HL-60 (cell line): ENCODE results near the gene PLEKHG2.

Experiments used
- DNase-seq, 2 experiments: peaks; one replicate each; pipeline ENCODE4 v3.0.0-alpha.2; 2010 to 2020; ENCODE audit warnings: low read depth in 1 of 2, low spot score in 1 of 2
- H3K27ac ChIP-seq: fragments of 250-450 bp; sonication (Bioruptor Pico); replicated peaks from 2 replicates; pipeline ENCODE4 v1.5.1; 2020; ENCODE audit warnings: mild to moderate bottlenecking, moderate library complexity
- H3K27me3 ChIP-seq: fragments of 250-450 bp; sonication (Bioruptor Pico); 2 replicates; pipeline ENCODE4 v1.5.1; 2021; ENCODE audit warnings: mild to moderate bottlenecking, moderate library complexity; ENCODE audit not compliant: insufficient read depth, poor library complexity, severe bottlenecking
- H3K4me3 ChIP-seq: replicated peaks from 2 replicates; pipeline ENCODE4 v1.5.1; 2011; ENCODE audit warnings: mild to moderate bottlenecking, control low read depth, low read length; ENCODE audit not compliant: insufficient read depth
- CTCF ChIP-seq: IDR thresholded peaks from one replicate; pipeline ENCODE4 v1.5.1; 2011; ENCODE audit warnings: low read length, control low read depth, inconsistent platforms; ENCODE audit not compliant: insufficient read depth
- GABPA ChIP-seq: IDR thresholded peaks from 2 replicates; pipeline ENCODE4 v1.6.1; 2012; ENCODE audit warnings: low read depth
- POLR2AphosphoS5 ChIP-seq: IDR thresholded peaks from 2 replicates; pipeline ENCODE4 v1.6.1; 2012; ENCODE audit warnings: low read depth
- SPI1 ChIP-seq: IDR thresholded peaks from 2 replicates; pipeline ENCODE4 v1.6.1; 2012; ENCODE audit warnings: low read depth, mild to moderate bottlenecking, borderline replicate concordance
- TF ChIP-seq, protein P1 (sequence below): IDR thresholded peaks from 2 replicates; pipeline ENCODE4 v1.6.1; 2012; ENCODE audit warnings: low read depth; ENCODE audit not compliant: insufficient replicate concordance

Gene PLEKHG2

GRCh38 chr19:39410017-39410830 lies 2.2 kb upstream of the PLEKHG2 start:
- H3K27ac ChIP-seq, result peak overlapping the region; percentile 95
- peaks cover 18% of the 10 kb centered on the region for H3K27me3 ChIP-seq
- TF ChIP-seq GABPA (0 out of 2 replicates have a peak, but pooled peaks have one; percentile 20), POLR2AphosphoS5 (peak; percentile 60), SPI1 (peak; percentile 94)
- TF ChIP-seq, protein P1, sequence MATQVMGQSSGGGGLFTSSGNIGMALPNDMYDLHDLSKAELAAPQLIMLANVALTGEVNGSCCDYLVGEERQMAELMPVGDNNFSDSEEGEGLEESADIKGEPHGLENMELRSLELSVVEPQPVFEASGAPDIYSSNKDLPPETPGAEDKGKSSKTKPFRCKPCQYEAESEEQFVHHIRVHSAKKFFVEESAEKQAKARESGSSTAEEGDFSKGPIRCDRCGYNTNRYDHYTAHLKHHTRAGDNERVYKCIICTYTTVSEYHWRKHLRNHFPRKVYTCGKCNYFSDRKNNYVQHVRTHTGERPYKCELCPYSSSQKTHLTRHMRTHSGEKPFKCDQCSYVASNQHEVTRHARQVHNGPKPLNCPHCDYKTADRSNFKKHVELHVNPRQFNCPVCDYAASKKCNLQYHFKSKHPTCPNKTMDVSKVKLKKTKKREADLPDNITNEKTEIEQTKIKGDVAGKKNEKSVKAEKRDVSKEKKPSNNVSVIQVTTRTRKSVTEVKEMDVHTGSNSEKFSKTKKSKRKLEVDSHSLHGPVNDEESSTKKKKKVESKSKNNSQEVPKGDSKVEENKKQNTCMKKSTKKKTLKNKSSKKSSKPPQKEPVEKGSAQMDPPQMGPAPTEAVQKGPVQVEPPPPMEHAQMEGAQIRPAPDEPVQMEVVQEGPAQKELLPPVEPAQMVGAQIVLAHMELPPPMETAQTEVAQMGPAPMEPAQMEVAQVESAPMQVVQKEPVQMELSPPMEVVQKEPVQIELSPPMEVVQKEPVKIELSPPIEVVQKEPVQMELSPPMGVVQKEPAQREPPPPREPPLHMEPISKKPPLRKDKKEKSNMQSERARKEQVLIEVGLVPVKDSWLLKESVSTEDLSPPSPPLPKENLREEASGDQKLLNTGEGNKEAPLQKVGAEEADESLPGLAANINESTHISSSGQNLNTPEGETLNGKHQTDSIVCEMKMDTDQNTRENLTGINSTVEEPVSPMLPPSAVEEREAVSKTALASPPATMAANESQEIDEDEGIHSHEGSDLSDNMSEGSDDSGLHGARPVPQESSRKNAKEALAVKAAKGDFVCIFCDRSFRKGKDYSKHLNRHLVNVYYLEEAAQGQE, result no peak
- H3K4me3 ChIP-seq, result peak overlapping the region; percentile 91
- DNase-seq, result peak; percentile 76 to 86

DNA sequence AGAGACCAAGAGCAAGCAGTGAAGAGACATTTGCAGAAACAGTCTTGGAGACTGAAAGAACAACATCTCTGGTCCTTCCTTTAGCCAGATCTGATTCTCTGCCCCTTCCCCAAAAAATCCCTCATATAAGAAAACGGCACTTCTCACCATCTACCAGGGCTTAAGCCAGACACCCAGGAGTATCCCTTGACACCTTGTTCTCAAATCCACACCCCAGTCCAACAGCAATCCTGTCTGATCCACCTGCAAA lies 1.7 kb upstream of the PLEKHG2 start:
- no peak overlapping the region for H3K4me3 ChIP-seq
- no peak for DNase-seq
- H3K27ac ChIP-seq, result peak overlapping the region; percentile 95
- TF ChIP-seq POLR2AphosphoS5 (no peak), GABPA (no peak), SPI1 (no peak), CTCF (no peak)
- TF ChIP-seq, protein P1, result no peak
- H3K27me3 ChIP-seq, result peaks cover 18% of the 10 kb centered on the region

DNA sequence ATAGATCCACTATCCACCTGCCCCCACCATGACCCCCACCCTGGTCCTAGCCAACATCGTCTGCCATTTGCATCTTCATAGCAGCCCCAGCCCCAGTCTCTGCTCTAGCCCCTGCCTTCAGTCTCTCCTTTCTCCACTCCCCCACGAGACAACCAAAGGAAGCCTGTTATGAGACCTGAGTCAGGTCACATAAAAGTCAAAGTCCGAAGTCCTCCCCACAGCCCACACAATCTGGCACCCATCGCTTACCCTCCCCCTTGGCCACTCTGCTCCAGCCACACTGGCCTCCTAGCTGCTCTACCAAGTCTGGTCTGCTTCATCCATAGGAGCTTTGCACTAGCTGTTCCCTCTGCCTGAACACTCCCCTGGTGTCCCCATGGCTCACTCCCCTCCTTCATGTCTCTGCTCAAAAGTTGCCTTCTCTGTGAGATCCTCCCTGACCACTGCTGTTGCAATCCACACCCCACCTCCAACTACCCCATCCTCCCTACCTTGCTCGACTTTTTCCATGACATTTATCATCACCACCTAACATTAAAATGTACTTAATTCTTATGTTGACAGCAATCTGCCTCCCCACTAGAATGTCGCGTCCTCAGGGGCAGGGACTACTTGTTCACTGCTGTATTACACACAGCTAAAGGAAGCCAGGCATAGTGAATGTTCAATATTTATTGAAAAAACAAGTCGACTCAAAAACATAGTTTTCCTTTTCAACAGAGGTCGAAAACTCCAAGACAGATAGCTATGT lies 1.2 kb upstream of the PLEKHG2 start:
- peak overlapping the region; percentile 95 for H3K27ac ChIP-seq

More for the DNA sequence above, 1.2 kb upstream of the PLEKHG2 start:
- peak in 1 of 2 experiments; percentile 50 for DNase-seq
- peaks cover 20% of the 10 kb centered on the region for H3K27me3 ChIP-seq
- H3K4me3 ChIP-seq, result no peak overlapping the region; the same call in 1 of the 2 replicates
- TF ChIP-seq GABPA (no peak), CTCF (no peak), POLR2AphosphoS5 (no peak), SPI1 (no peak)
- TF ChIP-seq, protein P1, result no peak
